Stimulated activated CD4-positive, alpha-beta T cell treated with anti-CD3 and anti-CD28 coated beads, Interleukin-2, amount 100 ng/mL, for 24 hours (primary cell): Measurements from ENCODE around the gene UBE2G1.
A peak's percentile ranks its signal among the peaks of the same experiment; 100 is the strongest.

ENCODE experiments used
- DNase-seq, 2 donors: peaks; one replicate each; pipeline ENCODE4 v3.0.0-alpha.2; 2020

The UBE2G1 gene

GRCh38 chr17:4333041-4333440 lies 33.4 kb downstream of the UBE2G1 start:
- no peak for DNase-seq

GRCh38 chr17:4332296-4332970 lies 34.0 kb downstream of the UBE2G1 start:
- DNase-seq: no peak

GRCh38 chr17:4331614-4332013 lies 34.9 kb downstream of the UBE2G1 start:
- DNase-seq: no peak

- no peak for DNase-seq
These were observed 36.6 kb downstream of the UBE2G1 start for GRCh38 chr17:4329838-4330237.

GRCh38 chr17:4327606-4328005 lies 38.9 kb downstream of the UBE2G1 start:
- no peak for DNase-seq

- DNase-seq: no peak
These were observed 39.9 kb downstream of the UBE2G1 start for GRCh38 chr17:4326608-4327007.

GRCh38 chr17:4326112-4326511 lies 40.4 kb downstream of the UBE2G1 start:
- no peak for DNase-seq

GRCh38 chr17:4324463-4324862 lies 42.0 kb downstream of the UBE2G1 start:
- DNase-seq: no peak

- DNase-seq: no peak
These were observed 47.3 kb downstream of the UBE2G1 start for GRCh38 chr17:4319221-4319620.

- DNase-seq: no peak
These were observed 47.9 kb downstream of the UBE2G1 start for GRCh38 chr17:4318596-4318995.

GRCh38 chr17:4318186-4318585 lies 48.3 kb downstream of the UBE2G1 start:
- DNase-seq: no peak

GRCh38 chr17:4317610-4318009 lies 48.9 kb downstream of the UBE2G1 start:
- no peak for DNase-seq

- DNase-seq: no peak
These were observed 49.8 kb downstream of the UBE2G1 start for GRCh38 chr17:4316648-4317047.

GRCh38 chr17:4314618-4315017 lies 51.9 kb downstream of the UBE2G1 start:
- no peak for DNase-seq

- no peak for DNase-seq
These were observed 52.3 kb downstream of the UBE2G1 start for GRCh38 chr17:4314179-4314578.

- no peak for DNase-seq
These were observed 53.0 kb downstream of the UBE2G1 start for GRCh38 chr17:4313221-4314114.

GRCh38 chr17:4310354-4311060 lies 56.0 kb downstream of the UBE2G1 start:
- no peak for DNase-seq

GRCh38 chr17:4309897-4310296 lies 56.6 kb downstream of the UBE2G1 start:
- no peak for DNase-seq

GRCh38 chr17:4307179-4307930 lies 59.1 kb downstream of the UBE2G1 start:
- DNase-seq: no peak

- DNase-seq: no peak
These were observed 61.3 kb downstream of the UBE2G1 start for GRCh38 chr17:4305224-4305623.

GRCh38 chr17:4304417-4305027 lies 62.0 kb downstream of the UBE2G1 start:
- DNase-seq: peak; percentile 52 to 65

GRCh38 chr17:4301066-4301465 lies 65.4 kb downstream of the UBE2G1 start:
- no peak for DNase-seq
